Vagina (tissue), 2 donors: ENCODE measurements around the gene TUBA3E. TPM values are rescaled to one million over a fixed set of nuclear protein-coding genes. Genes with fewer than 3 reads are reported as not detected.
A peak's percentile ranks its signal among the peaks of the same experiment; 100 is the strongest.
"Not testable (repeated sequence)": the region's sequence is repeated elsewhere in the genome, so short reads cannot be mapped to it uniquely, and the experiment has no call there.

Experiments
- DNase-seq, 2 donors: peaks; one replicate each; pipeline ENCODE4 v3.0.0-alpha.2; 2017; ENCODE audit errors: extremely low spot score in 2 of 2
- H3K27ac ChIP-seq: fragments of 200-600 bp; sonication (generic); one replicate; pipeline ENCODE4 v1.5.1; 2019
- H3K27me3 ChIP-seq: fragments of 200-600 bp; sonication (generic); one replicate; pipeline ENCODE4 v1.5.1; 2019
- H3K36me3 ChIP-seq, 2 donors: fragments of 200-600 bp; sonication (generic); one replicate each; pipeline ENCODE4 v1.5.1; 2017 to 2019
- H3K4me1 ChIP-seq: fragments of 200-600 bp; sonication (generic); one replicate; pipeline ENCODE4 v1.5.1; 2019
- H3K4me3 ChIP-seq, 2 donors: fragments of 200-600 bp; sonication (generic); 1 replicate in 1 of 2; 2 replicates in 1 of 2; pipeline ENCODE4 v1.5.1; 2016 to 2019
- H3K9me3 ChIP-seq: fragments of 200-600 bp; sonication (generic); one replicate; pipeline ENCODE4 v1.5.1; 2019
- CTCF ChIP-seq, 3 experiments: fragments of 450-650 bp in 2 of 3; fragments of 200-600 bp in 1 of 3; sonication (generic) in 1 of 3; IDR thresholded peaks; one replicate each; pipeline ENCODE4 v1.5.1; 2017 to 2019; ENCODE audit warnings: antibody characterized with exemption in 3 of 3, mild to moderate bottlenecking in 2 of 3, moderate library complexity in 2 of 3
- POLR2A ChIP-seq, 2 donors: fragments of 450-650 bp; IDR thresholded peaks; one replicate each; pipeline ENCODE4 v1.6.1; 2017; ENCODE audit warnings: antibody characterized with exemption in 2 of 2, mild to moderate bottlenecking in 2 of 2, moderate library complexity in 2 of 2
- POLR2AphosphoS5 ChIP-seq, 2 donors: sonication (generic); formaldehyde crosslinking; IDR thresholded peaks; one replicate each; pipeline ENCODE4 v1.9.0; 2017; ENCODE audit warnings: antibody characterized with exemption in 2 of 2, mild to moderate bottlenecking in 2 of 2, low read depth in 1 of 2; ENCODE audit not compliant: insufficient read depth in 1 of 2
- intact Hi-C: fragments of 100-400 bp; cut with DNase I; formaldehyde crosslinking; loops from one replicate; pipeline ENCODE4 v1.15.1; 2023
- total RNA-seq: library from RNA; depleted of rRNA; stranded (reverse); fragments of >200 nt; gene quantifications from one replicate; pipeline ENCODE4 v1.2.3, GENCODE V29; 2016

The TUBA3E gene
- total RNA-seq, 1 donor from 2014 or later: not detected

- not testable (repeated sequence) for H3K27me3 ChIP-seq, DNase-seq, H3K9me3 ChIP-seq, H3K36me3 ChIP-seq
- Histone ChIP-seq H3K4me3 (peak within 1 kb of the TSS; percentile 88 to 98), H3K27ac (peak within 1 kb of the TSS; percentile 86), H3K4me1 (peaks cover 35% of the 10 kb centered on the region)
- TF ChIP-seq CTCF (IDR thresholded peaks at IDR 0.05): peak; percentile 52 to 87 (median 67)
- TF ChIP-seq POLR2A (IDR thresholded peaks at IDR 0.05): peak in 1 of 2 donors; percentile 8
- intact Hi-C loops: loop anchor here (10.0 kb wide), 1 partner anchor 163 kb away; the partner anchor contains the start of gene IMP4
Measured at GRCh38 chr2:130181880-130182682, 16.2 kb downstream of the TUBA3E start, which contains the start of gene MZT2B. MZT2B (plus strand) TSS chr2:130182262; CDS start chr2:130182283, 21 bp downstream.

GRCh38 chr2:130181325-130181879 is 16.8 kb downstream of the TUBA3E start, which contains the start of gene SMPD4:
SMPD4 (minus strand) TSS chr2:130181602; CDS start chr2:130176592, 5,010 bp downstream.
- Histone ChIP-seq H3K4me1 (peaks cover 35% of the 10 kb centered on the region), H3K4me3 (peak within 1 kb of the TSS; percentile 88 to 98), H3K27me3 (no peaks in the 10 kb centered on the region), H3K36me3 (no peaks in the 10 kb centered on the region), H3K27ac (peak within 1 kb of the TSS; percentile 86), H3K9me3 (no peaks in the 10 kb centered on the region)
- TF ChIP-seq POLR2A (IDR thresholded peaks at IDR 0.05): peak in 1 of 2 donors; percentile 8
- TF ChIP-seq CTCF (IDR thresholded peaks at IDR 0.05): no peak
- TF ChIP-seq POLR2AphosphoS5 (IDR thresholded peaks at IDR 0.05; ENCODE audit: insufficient read depth in 1 of 2, low read depth in 1 of 2): peak; percentile 85
- intact Hi-C loops: loop anchor here (10.0 kb wide), 1 partner anchor 163 kb away; the partner anchor contains the start of gene IMP4
- peak in 1 of 2 donors; percentile 96 for DNase-seq

- not testable (repeated sequence) for H3K36me3 ChIP-seq, DNase-seq, H3K27me3 ChIP-seq, H3K9me3 ChIP-seq
- Histone ChIP-seq H3K4me3 (peak overlapping the region; percentile 88 to 98), H3K27ac (peak overlapping the region; percentile 86), H3K4me1 (peaks cover 35% of the 10 kb centered on the region)
- intact Hi-C loops: loop anchor here (10.0 kb wide), 1 partner anchor 164 kb away; the partner anchor contains the start of gene IMP4
Measured at GRCh38 chr2:130180404-130181324, 17.6 kb downstream of the TUBA3E start.

DNA sequence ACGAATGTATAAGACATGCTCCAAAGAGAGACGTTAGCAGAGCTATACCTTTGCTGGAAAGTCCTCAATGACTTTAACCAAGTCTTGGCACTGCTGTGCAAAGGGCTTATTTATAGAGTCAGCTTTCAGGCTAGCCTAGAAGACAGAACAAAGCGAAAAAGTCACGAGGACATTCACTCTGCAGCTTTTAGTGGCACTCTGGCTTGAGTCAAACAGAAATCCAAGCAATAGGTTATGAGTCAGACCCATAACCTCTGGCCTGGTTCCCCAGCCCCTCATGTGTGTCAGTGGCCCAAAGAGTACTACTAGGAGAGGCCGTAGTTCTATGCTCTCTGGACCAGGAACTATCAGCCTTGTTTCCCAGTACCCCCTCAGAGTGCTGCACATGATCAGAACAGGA is 23.4 kb downstream of the TUBA3E start:
- H3K36me3 ChIP-seq: peaks cover 0 to 32% of the 10 kb centered on the region in 2 donors
- H3K4me1 ChIP-seq, DNase-seq, H3K27me3 ChIP-seq, intact Hi-C loops, H3K4me3 ChIP-seq, H3K9me3 ChIP-seq, H3K27ac ChIP-seq: not testable (repeated sequence)

- H3K36me3 ChIP-seq: peaks cover 0 to 47% of the 10 kb centered on the region in 2 donors
Measured at GRCh38 chr2:130169896-130170295, 28.3 kb downstream of the TUBA3E start.

GRCh38 chr2:130169163-130169562 is 29.1 kb downstream of the TUBA3E start:
- intact Hi-C loops, H3K27ac ChIP-seq, H3K4me1 ChIP-seq, H3K27me3 ChIP-seq, H3K9me3 ChIP-seq, DNase-seq, H3K4me3 ChIP-seq: not testable (repeated sequence)
- H3K36me3 ChIP-seq: peaks cover 0 to 47% of the 10 kb centered on the region in 2 donors

More at GRCh38 chr2:130169896-130170295, 28.3 kb downstream of the TUBA3E start:
- Histone ChIP-seq H3K9me3 (no peaks in the 10 kb centered on the region), H3K4me1 (no peaks in the 10 kb centered on the region), H3K27me3 (no peaks in the 10 kb centered on the region), H3K4me3 (no peak overlapping the region), H3K27ac (no peak overlapping the region)
- TF ChIP-seq POLR2A (IDR thresholded peaks at IDR 0.05) (no peak), POLR2AphosphoS5 (IDR thresholded peaks at IDR 0.05; ENCODE audit: insufficient read depth in 1 of 2, low read depth in 1 of 2) (no peak), CTCF (IDR thresholded peaks at IDR 0.05) (no peak)
- no peak for DNase-seq
- intact Hi-C loops: no loop called here

DNA sequence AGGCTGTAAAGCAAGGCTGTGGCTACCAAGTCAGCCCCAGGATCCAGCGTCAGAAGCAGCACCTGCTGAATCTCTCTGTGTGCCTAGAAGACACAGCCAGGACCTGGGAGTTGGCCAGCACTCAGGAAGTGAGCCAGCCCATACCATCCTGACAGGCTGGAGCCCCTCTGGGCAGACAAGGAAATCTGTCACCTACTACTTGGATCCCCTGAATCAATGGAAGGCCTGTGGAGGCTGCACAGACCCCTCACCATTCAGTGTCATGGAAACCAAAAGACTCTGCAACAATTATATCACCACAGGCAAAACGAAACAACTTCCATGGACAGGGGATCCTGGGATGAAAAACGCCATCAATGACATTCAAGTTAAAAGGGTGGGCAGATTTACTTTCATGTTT is 31.6 kb downstream of the TUBA3E start:
- DNase-seq, H3K4me3 ChIP-seq, H3K27me3 ChIP-seq, H3K9me3 ChIP-seq, intact Hi-C loops, H3K4me1 ChIP-seq, H3K27ac ChIP-seq: not testable (repeated sequence)
- H3K36me3 ChIP-seq: peaks cover 0 to 42% of the 10 kb centered on the region in 2 donors
